GM12874 (cell line): Measurements from ENCODE around the gene FRS3.

Source experiments
- TF ChIP-seq, protein P1 (sequence below): IDR thresholded peaks from 2 replicates; pipeline ENCODE4 v1.5.1; 2011; ENCODE audit warnings: low read depth, mild to moderate bottlenecking, control low read depth, low read length, moderate library complexity; ENCODE audit not compliant: insufficient read depth

The FRS3 gene

GRCh38 chr6:41787219-41787917 lies 7.7 kb upstream of the FRS3 start, which contains the start of gene TOMM6:
Gene TOMM6 (plus strand): TSS chr6:41787694. CDS start chr6:41787698, 4 bp downstream.
- TF ChIP-seq, protein P1, sequence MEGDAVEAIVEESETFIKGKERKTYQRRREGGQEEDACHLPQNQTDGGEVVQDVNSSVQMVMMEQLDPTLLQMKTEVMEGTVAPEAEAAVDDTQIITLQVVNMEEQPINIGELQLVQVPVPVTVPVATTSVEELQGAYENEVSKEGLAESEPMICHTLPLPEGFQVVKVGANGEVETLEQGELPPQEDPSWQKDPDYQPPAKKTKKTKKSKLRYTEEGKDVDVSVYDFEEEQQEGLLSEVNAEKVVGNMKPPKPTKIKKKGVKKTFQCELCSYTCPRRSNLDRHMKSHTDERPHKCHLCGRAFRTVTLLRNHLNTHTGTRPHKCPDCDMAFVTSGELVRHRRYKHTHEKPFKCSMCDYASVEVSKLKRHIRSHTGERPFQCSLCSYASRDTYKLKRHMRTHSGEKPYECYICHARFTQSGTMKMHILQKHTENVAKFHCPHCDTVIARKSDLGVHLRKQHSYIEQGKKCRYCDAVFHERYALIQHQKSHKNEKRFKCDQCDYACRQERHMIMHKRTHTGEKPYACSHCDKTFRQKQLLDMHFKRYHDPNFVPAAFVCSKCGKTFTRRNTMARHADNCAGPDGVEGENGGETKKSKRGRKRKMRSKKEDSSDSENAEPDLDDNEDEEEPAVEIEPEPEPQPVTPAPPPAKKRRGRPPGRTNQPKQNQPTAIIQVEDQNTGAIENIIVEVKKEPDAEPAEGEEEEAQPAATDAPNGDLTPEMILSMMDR, result peak; percentile 91

GRCh38 chr6:41786451-41787218 lies 6.9 kb upstream of the FRS3 start:
- TF ChIP-seq, protein P1, result peak; percentile 83

DNA sequence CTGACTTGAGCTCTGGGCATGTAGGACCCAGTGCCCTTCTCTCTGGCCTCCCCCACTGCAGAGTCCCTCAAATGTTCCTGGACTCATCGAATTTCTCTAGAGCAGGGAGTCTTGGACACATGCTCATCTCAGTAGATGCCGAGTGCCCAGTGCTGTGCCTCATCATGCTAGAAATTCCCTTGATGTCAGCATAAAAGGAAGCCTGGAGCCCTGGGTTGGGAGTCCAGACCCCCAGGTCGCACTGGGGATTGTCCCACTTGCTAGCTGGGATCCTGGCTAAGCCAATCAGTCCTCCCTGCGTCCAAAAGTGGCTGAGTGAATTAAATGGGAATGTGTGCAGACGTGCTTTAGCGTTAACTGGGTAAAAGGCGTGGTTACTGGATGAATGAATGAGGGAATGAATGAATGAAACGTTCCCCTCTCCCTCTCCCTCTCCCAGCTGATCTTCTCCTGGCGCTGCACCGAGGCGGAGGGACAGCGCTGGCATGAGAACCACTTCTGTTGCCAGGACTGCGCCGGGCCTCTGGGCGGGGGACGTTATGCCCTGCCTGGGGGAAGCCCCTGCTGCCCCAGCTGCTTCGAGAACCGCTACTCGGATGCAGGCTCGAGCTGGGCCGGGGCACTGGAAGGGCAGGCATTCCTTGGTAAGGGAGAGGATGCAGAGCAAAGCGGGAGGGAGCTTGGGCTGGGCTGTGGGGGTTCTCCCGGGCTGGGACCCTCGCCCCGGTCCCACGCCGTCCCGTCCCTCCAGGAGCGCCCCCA lies 6.2 kb upstream of the FRS3 start:
- TF ChIP-seq, protein P1, result no peak

GRCh38 chr6:41785254-41785653 lies 5.6 kb upstream of the FRS3 start:
- TF ChIP-seq, protein P1, result no peak

DNA sequence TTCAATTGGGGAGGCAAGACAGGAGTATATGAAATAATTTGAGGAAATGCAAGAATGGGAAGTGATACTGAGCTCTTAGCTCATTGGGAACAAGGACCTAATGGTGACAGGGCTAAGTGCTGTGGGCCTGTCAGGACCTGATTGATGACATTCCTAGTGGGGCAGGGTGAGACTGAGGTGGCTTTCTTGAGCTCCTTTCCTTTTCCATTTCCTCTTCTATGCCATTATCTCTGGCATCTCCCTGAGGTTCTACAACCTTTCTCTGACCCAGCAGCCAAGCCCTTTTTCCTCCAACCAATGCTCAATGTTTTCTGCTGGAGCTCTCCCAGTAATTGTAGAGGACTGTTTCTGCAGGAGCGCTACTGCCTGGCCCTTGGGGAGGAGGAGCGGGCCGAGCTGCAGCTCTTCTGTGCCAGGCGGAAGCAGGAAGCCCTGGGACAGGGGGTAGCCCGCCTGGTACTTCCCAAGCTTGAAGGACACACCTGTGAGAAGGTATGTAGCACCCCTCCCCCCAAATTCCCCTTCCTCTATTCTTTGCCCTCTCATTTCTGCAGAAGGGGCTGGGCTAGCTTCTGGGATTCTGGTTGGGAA lies 5.0 kb upstream of the FRS3 start:
- TF ChIP-seq, protein P1, result no peak

DNA sequence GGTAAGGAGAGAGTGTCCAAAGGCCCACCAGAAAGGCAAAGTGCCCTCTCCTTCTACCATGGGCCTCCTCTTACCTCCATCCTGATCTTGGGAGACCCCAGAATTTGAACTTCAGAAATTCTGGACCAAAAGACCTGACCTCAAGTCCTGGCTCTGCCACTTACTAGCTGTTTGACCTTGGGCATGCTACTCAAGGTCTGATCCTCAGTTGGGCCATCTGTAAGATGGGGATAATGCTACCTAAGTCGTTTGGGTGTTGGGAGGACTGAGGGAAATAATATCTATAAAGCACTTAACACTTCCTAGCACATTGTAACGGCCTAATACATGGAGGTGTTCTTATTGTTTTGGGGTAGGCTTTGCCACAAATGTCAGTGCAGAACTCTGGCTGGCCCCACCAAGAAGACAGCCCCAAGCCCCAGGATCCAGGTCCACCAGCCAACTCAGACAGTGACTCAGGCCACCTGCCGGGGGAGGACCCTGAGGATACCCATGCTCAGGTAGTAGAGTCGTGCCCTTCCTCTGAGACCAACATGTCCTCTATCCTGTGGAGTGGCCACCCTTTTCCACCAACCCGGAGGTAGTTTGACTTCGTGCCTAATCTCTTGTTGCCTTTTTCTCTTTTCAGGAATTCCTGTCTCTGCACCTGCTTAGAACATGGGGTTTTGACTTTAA lies 3.5 kb upstream of the FRS3 start:
- TF ChIP-seq, protein P1, result no peak
